IMR-90 (cell line): ENCODE results near the gene SNRPB. TPM values are rescaled to one million over a fixed set of nuclear protein-coding genes. Genes with fewer than 3 reads are reported as not detected.

Experiments used
- ATAC-seq: fragments of 200-7000 bp; cut with Tn5 transposase; 2 replicates; pipeline ENCODE4 v1.9.1; 2020; ENCODE audit warnings: low read depth, mild to moderate bottlenecking, moderate library complexity
- BruUV-seq: library from RNA; stranded (reverse); fragments of 400-500 nt; replicated peaks from 2 replicates; lab custom pipeline; 2021; lab: Mats Ljungman, UMichigan
- CTCF ChIA-PET: fragments of 300-600 bp; formaldehyde crosslinking; extraction: SDS; loops from one replicate; lab custom pipeline; 2021; ENCODE audit warnings: antibody characterized with exemption; lab: Yijun Ruan, JAX
- POLR2A ChIA-PET: fragments of 300-600 bp; sonication (Branson Sonifier 250); formaldehyde crosslinking; loops from one replicate; lab custom pipeline; 2022; ENCODE audit warnings: antibody characterized with exemption; ENCODE audit not compliant: unreplicated experiment; lab: Charles Lee
- DNase-seq: peaks from one replicate; pipeline ENCODE4 v3.0.0; 2013
- H2AFZ ChIP-seq: replicated peaks from 2 replicates; pipeline ENCODE3; 2013; ENCODE audit warnings: low read length, mild to moderate bottlenecking; ENCODE audit not compliant: poor library complexity
- H2AK5ac ChIP-seq: 2 replicates; pipeline ENCODE4 v1.6.1; 2013; ENCODE audit warnings: low read depth, low read length, inconsistent platforms
- H2AK9ac ChIP-seq: replicated peaks from 2 replicates; pipeline ENCODE3; 2013; ENCODE audit warnings: mild to moderate bottlenecking, low read depth, low read length, moderate library complexity; ENCODE audit not compliant: poor library complexity
- H2BK120ac ChIP-seq: 2 replicates; pipeline ENCODE4 v1.6.1; 2013; ENCODE audit warnings: low read depth, low read length, inconsistent platforms
- H2BK15ac ChIP-seq: 3 replicates; pipeline ENCODE4 v1.6.1; 2013; ENCODE audit warnings: low read depth, low read length, inconsistent platforms
- H2BK20ac ChIP-seq: 2 replicates; pipeline ENCODE4 v1.6.1; 2013; ENCODE audit warnings: low read depth, mild to moderate bottlenecking, inconsistent platforms, low read length, moderate library complexity
- H2BK5ac ChIP-seq: 2 replicates; pipeline ENCODE4 v1.6.1; 2013; ENCODE audit warnings: mild to moderate bottlenecking, low read depth, low read length, inconsistent platforms; ENCODE audit not compliant: poor library complexity, severe bottlenecking
- H3K14ac ChIP-seq: replicated peaks from 2 replicates; pipeline ENCODE4 v1.6.1; 2013; ENCODE audit warnings: low read depth, low read length, inconsistent platforms
- H3K18ac ChIP-seq: 2 replicates; pipeline ENCODE4 v1.6.1; 2013; ENCODE audit warnings: low read depth, low read length, control low read depth
- H3K23ac ChIP-seq: 2 replicates; pipeline ENCODE4 v1.6.1; 2013; ENCODE audit warnings: low read depth, low read length, inconsistent platforms
- H3K27ac ChIP-seq: 2 replicates; pipeline ENCODE4 v1.5.1; 2013; ENCODE audit warnings: mild to moderate bottlenecking, control low read depth, low read length; ENCODE audit not compliant: insufficient read depth
- H3K27me3 ChIP-seq: 2 replicates; pipeline ENCODE4 v1.6.1; 2013; ENCODE audit warnings: low read length; ENCODE audit not compliant: control insufficient read depth, insufficient read depth
- H3K36me3 ChIP-seq: 2 replicates; pipeline ENCODE4 v1.6.1; 2013; ENCODE audit warnings: low read length, mixed read lengths; ENCODE audit not compliant: control insufficient read depth, insufficient read depth
- H3K4ac ChIP-seq: 2 replicates; pipeline ENCODE4 v1.6.1; 2013; ENCODE audit warnings: low read depth, low read length, inconsistent platforms
- H3K4me1 ChIP-seq: 2 replicates; pipeline ENCODE4 v1.6.1; 2013; ENCODE audit warnings: low read length, mixed read lengths; ENCODE audit not compliant: control insufficient read depth, insufficient read depth
- H3K4me2 ChIP-seq: 2 replicates; pipeline ENCODE4 v1.6.1; 2013; ENCODE audit warnings: low read depth, mild to moderate bottlenecking, control low read depth, low read length, moderate library complexity
- H3K4me3 ChIP-seq: 2 replicates; pipeline ENCODE4 v1.5.1; 2013; ENCODE audit warnings: low read depth, mild to moderate bottlenecking, control low read depth, low read length, moderate library complexity; ENCODE audit not compliant: insufficient read depth
- H3K56ac ChIP-seq: 2 replicates; pipeline ENCODE4 v1.6.1; 2013; ENCODE audit warnings: low read length, inconsistent platforms; ENCODE audit not compliant: insufficient read depth; ENCODE audit errors: extremely low read depth
- H3K79me1 ChIP-seq, 2 experiments: 2 replicates each; pipeline ENCODE4 v1.6.1; 2013; ENCODE audit warnings: low read length in 2 of 2, inconsistent platforms in 1 of 2, low read depth in 1 of 2
- H3K9ac ChIP-seq: 2 replicates; pipeline ENCODE4 v1.6.1; 2013; ENCODE audit warnings: low read depth, low read length, control low read depth
- H3K9me1 ChIP-seq: 2 replicates; pipeline ENCODE4 v1.6.1; 2013; ENCODE audit warnings: low read length, inconsistent platforms; ENCODE audit not compliant: insufficient read depth
- H3K9me3 ChIP-seq: 2 replicates; pipeline ENCODE4 v1.6.1; 2013; ENCODE audit warnings: low read length; ENCODE audit not compliant: control insufficient read depth, insufficient read depth
- H4K20me1 ChIP-seq: 2 replicates; pipeline ENCODE4 v1.6.1; 2013; ENCODE audit warnings: low read length, inconsistent platforms; ENCODE audit not compliant: insufficient read depth
- H4K5ac ChIP-seq: 2 replicates; pipeline ENCODE4 v1.6.1; 2013; ENCODE audit warnings: mild to moderate bottlenecking, low read depth, low read length, control low read depth
- H4K8ac ChIP-seq, 2 experiments: 2 replicates each; pipeline ENCODE4 v1.6.1; 2013; ENCODE audit warnings: low read depth in 2 of 2, low read length in 2 of 2, control low read depth in 1 of 2, inconsistent platforms in 1 of 2
- H4K91ac ChIP-seq: 2 replicates; pipeline ENCODE4 v1.6.1; 2013; ENCODE audit warnings: low read depth, low read length, inconsistent platforms; ENCODE audit not compliant: insufficient read depth
- BHLHE40 ChIP-seq: fragments of 150-350 bp; IDR thresholded peaks from 2 replicates; pipeline ENCODE4 v1.6.1; 2016; ENCODE audit warnings: mild to moderate bottlenecking, low read depth, low read length
- CHD1 ChIP-seq: IDR thresholded peaks from 2 replicates; pipeline ENCODE4 v1.6.1; 2012; ENCODE audit warnings: low read depth, low read length, improper control_type of control experiment
- CTCF ChIP-seq: conservative IDR thresholded peaks from 2 replicates; pipeline ENCODE4 v1.5.1; 2012; ENCODE audit warnings: mild to moderate bottlenecking, low read depth, low read length, improper control_type of control experiment
- MAZ ChIP-seq: IDR thresholded peaks from 2 replicates; pipeline ENCODE4 v1.6.1; 2012; ENCODE audit warnings: low read depth, mild to moderate bottlenecking, low read length, improper control_type of control experiment, moderate library complexity, borderline replicate concordance
- NFE2L2 ChIP-seq: fragments of 150-350 bp; IDR thresholded peaks from 2 replicates; pipeline ENCODE4 v1.6.1; 2016; ENCODE audit warnings: low read depth, mild to moderate bottlenecking, low read length
- POLR2A ChIP-seq: IDR thresholded peaks from 2 replicates; pipeline ENCODE4 v1.6.1; 2012; ENCODE audit warnings: mild to moderate bottlenecking, low read depth, low read length
- RFX5 ChIP-seq: IDR thresholded peaks from 2 replicates; pipeline ENCODE4 v1.8.0; 2012; ENCODE audit warnings: low read depth, mild to moderate bottlenecking, low read length, moderate library complexity
- WGBS, 2 experiments: methylation state at CpG; one replicate each; pipeline versions ENCODE4 v1.1.5 to v1.1.7; 2013; ENCODE audit warnings: missing lambda C conversion rate in 2 of 2; ENCODE audit not compliant: insufficient read length in 1 of 2; ENCODE audit errors: extremely low coverage in 2 of 2; 5-methylcytosine and 5-hydroxymethylcytosine counted together
- dilution Hi-C: fragments of 300-500 bp; cut with HindIII; formaldehyde crosslinking; loops from one replicate; pipeline ENCODE4 v1.14.3; 2018; ENCODE audit warnings: low sequenced_read_pairs; ENCODE audit not compliant: unreplicated experiment
- in situ Hi-C: fragments of 300-500 bp; cut with MboI; formaldehyde crosslinking; loops from 3 replicates; pipeline ENCODE4 v1.14.3; 2019; ENCODE audit warnings: low sequenced_read_pairs, inconsistent platforms, mixed read lengths
- intact Hi-C: fragments of 100-400 bp; cut with micrococcal nuclease; formaldehyde crosslinking; loops from 2 replicates; pipeline ENCODE4 v1.10.0; 2022
- polyA plus RNA-seq, 3 experiments: library from polyadenylated mRNA; depleted of rRNA; stranded (reverse); fragments of >200 nt; gene quantifications; 2 replicates each; pipeline ENCODE4 v1.2.3, GENCODE V29; 2012; ENCODE audit warnings: low replicate concordance in 1 of 3
- total RNA-seq: library from RNA; depleted of rRNA; stranded (reverse); fragments of >200 nt; gene quantifications from 2 replicates; pipeline ENCODE4 v1.2.3, GENCODE V29; 2012

The SNRPB gene
- total and polyA plus RNA-seq, 2 of the 4 experiments (the other 2 are of a cell fraction) = 103 to 214 TPM

GRCh38 chr20:2507464-2507863 is 36.9 kb upstream of the SNRPB start:
- H3K36me3 ChIP-seq = no peaks in the 10 kb centered on the region
- H3K27ac ChIP-seq = no peak overlapping the region

More at GRCh38 chr20:2507464-2507863, 36.9 kb upstream of the SNRPB start:
- DNase-seq (peak; percentile 28), ATAC-seq (no peak)
- Histone ChIP-seq H2BK15ac (no peak overlapping the region), H2BK120ac (no peak overlapping the region), H4K5ac (peak overlapping the region; percentile 12; the same call in 1 of the 2 replicates), H3K4ac (no peak overlapping the region), H3K9me1 (peaks cover 3% of the 10 kb centered on the region), H4K91ac (no peak overlapping the region), H3K14ac (no peak overlapping the region), H3K4me1 (peaks cover 2% of the 10 kb centered on the region; the same call in 1 of the 2 replicates), H2AK5ac (peak overlapping the region; percentile 62; the same call in 1 of the 2 replicates), H3K18ac (no peak overlapping the region), H3K27me3 (no peaks in the 10 kb centered on the region), H2AFZ (no peak overlapping the region), H3K4me2 (peak overlapping the region; percentile 94), H3K9ac (peak overlapping the region; percentile 85), H3K79me1 (peaks cover 5 to 26% of the 10 kb centered on the region in 2 experiments; a peak in 3 of 4 replicates), H3K23ac (peak overlapping the region; percentile 87), H4K8ac (peak overlapping the region in 1 of 2 experiments; percentile 99; a peak in 2 of 4 replicates), H2AK9ac (peak overlapping the region; percentile 89), H2BK5ac (no peak overlapping the region), H2BK20ac (no peak overlapping the region), H3K4me3 (peak overlapping the region; percentile 77), H4K20me1 (no peaks in the 10 kb centered on the region), H3K9me3 (no peaks in the 10 kb centered on the region), H3K56ac (no peak overlapping the region)
- TSS peak; percentile 15 for BruUV-seq
- WGBS, 2 experiments = no CpG with 5 or more reads among the region's 5 CpGs
- POLR2A ChIA-PET = no interaction called here
- dilution Hi-C loops (no loop called here), in situ Hi-C loops (loop anchor here (25.0 kb wide), 1 partner anchor 330 kb away; the partner anchor contains the start of genes PCED1A and VPS16), intact Hi-C loops (no loop called here)
- CTCF ChIA-PET = no interaction called here
- TF ChIP-seq MAZ = no peak
- TF ChIP-seq CTCF = no peak
- TF ChIP-seq CHD1 = no peak
- no peak for TF ChIP-seq RFX5
- TF ChIP-seq POLR2A = no peak
- no peak for TF ChIP-seq NFE2L2
- TF ChIP-seq BHLHE40 = no peak
